GM18858 (cell line): ENCODE measurements around the gene DEPP1.
"Not testable (repeated sequence)": the region's sequence is repeated elsewhere in the genome, so short reads cannot be mapped to it uniquely, and the experiment has no call there.

Experiments
- ATAC-seq: cut with Tn5 transposase; IDR thresholded peaks from one replicate; pipeline ENCODE4 v1.9.1; 2021; ENCODE audit not compliant: unreplicated experiment

Gene DEPP1

GRCh38 chr10:44978570-44979280 lies at the start of gene DEPP1:
Gene DEPP1 (minus strand): TSS chr10:44978809. CDS start chr10:44978030, 779 bp downstream.
- ATAC-seq = no peak

DNA sequence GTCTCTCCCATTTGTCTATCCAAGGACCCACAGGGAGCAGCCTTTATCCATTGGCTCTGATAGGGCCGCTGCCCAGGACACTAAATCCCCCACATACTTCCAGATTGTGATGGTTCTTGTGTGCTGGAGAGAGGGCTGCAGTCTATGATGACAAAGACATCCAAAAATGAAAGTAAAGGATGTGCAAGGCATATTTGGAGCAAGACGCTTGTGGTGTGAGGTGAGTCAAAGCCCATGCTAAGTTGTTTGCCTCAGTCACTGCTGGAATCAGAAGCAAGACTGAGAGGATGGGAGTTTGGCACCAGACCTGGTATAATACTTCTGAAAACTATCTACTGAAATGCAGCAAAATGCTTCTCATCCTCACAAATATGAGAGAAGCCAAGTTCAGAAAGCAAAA lies 44.8 kb upstream of the DEPP1 start:
- ATAC-seq = no peak

DNA sequence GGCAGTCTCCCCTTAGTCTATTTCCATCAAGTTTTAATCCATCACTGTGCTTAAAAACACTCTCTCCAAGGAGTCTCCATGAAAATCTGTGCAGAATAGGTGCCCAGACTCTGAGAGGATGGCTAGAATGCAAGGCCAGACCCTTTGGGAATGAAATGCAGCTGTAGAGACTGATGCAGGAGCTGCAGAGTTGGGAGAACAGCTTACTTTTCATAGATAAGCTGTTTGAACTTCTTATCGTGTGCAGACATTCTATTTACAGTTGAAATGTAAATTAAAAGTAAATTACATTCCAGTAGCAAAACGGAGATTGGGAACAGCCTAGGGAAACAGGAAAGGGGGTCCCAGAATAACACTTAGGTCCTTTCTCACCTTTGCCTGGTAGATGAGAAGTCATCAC lies 37.0 kb upstream of the DEPP1 start:
- ATAC-seq = no peak

- not testable (repeated sequence) for ATAC-seq
Observed at GRCh38 chr10:45014557-45014956, 35.9 kb upstream of the DEPP1 start.

DNA sequence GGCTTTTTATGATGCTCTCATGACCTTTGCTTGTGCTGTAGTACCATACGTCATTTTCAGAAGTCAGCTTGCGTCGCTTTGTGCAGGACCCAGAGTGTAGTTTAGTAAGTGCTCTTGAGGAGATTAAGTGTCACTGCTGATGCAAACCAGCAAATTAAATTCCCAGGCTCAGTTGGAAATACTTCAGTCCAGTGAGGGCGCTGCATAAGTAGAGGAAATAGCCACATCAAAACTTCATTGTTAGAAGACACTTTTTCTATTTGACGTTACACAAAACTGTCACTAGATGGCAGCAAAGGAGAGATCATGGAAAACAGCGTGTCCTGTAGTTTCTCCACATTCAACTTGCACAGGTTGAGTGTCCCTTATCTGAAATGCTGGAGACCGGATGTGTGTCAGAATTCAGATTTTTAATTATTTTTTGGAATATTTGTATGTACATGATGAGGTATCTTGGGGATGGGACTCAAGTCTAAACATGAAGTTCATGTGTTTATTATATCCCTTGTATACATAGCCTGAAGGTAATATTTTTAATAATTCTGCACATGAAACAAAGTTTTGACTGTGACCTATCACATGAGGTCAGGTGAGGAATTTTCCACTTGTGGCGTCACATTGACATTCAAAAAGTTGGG lies 30.0 kb upstream of the DEPP1 start:
- peak; percentile 93 for ATAC-seq

- no peak for ATAC-seq
Observed at GRCh38 chr10:45006276-45007030, 27.8 kb upstream of the DEPP1 start.

DNA sequence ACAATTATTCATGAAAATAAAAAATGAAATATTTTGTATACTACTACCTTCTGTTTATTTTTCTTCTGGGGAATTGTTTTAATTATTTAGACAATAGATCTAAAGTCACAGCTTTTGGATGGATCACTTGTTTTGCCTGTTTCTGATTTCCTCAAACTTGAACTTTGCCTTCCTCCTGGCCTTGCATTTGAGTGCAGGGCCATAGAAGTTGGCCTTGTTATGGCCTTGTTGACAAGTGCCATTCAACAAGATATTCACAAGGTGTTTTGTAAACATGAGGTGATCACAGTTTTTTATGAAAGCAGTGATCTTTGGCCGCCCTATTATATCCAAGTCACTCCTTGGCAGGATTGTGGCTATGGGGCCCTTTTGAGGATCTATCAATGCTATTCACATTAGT lies 26.7 kb upstream of the DEPP1 start:
- no peak for ATAC-seq

DNA sequence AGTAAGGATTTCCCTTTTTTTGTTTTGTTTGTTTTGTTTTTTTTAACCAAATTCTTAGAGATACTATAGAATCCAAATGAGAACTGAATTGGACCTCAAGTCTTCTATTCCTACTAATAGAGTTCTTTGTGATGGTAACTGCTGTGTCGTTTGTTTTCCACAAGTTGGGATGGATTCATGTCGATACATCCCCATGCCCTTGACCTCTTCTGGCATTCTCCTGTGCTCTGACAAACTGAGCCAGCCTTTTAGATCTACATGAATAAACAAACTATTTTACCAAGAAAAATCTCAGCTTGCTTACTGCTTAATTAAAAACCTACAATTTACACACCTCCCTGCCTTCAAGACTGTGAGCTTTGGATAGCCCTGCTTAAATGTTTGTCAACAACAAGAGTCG lies 26.1 kb upstream of the DEPP1 start:
- ATAC-seq = no peak

DNA sequence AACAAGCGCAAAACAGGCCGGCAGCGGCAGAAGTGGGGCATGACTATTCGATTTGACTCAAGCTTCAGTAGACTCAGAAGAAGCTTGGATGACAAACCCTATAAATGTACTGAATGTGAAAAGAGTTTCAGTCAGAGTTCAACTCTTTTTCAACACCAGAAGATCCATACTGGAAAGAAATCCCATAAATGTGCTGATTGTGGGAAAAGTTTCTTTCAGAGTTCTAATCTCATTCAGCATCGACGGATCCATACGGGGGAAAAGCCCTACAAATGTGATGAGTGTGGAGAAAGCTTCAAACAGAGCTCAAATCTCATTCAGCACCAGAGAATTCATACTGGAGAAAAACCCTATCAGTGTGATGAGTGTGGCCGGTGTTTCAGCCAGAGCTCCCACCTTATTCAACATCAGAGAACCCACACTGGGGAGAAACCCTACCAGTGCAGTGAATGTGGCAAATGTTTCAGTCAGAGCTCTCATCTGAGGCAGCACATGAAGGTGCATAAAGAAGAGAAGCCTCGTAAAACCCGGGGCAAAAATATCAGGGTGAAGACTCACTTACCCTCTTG lies 24.9 kb upstream of the DEPP1 start:
- no peak for ATAC-seq

GRCh38 chr10:45001381-45002148 lies 23.0 kb upstream of the DEPP1 start:
- peak; percentile 70 for ATAC-seq

DNA sequence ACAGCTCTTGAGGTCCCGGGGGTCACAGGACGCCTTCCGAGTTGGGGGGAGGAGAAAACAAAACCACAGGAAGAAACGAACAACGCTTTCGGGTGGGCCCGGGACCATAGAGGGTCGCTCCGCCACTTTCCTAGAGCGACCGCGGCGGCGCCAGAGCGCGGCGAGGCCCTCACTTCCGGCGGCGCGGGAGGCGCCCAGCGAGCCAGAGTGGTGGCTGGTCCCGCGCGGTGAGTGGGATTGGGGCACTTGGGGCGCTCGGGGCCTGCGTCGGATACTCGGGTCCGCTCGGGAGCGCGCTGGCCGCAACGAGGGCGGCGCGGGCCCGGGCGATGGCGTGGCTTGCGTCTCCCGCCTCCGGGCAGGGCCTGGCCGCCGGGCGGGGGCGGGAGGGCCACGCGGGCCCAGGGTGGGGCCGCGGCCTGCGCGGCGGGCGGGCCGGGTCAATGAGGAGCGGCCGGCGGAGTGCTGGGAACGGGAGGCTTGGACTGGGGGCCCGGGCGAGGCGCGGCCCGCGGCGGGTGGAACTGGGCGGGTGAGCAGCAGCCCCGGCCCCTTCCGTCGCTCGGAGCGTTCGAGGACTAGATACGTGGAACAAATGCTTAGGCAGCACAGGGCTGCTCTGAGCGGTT lies 22.3 kb upstream of the DEPP1 start, which contains the start of gene ZNF22:
TSS of gene ZNF22 (plus strand) at position 172 of the 629 bp plus-strand sequence. CDS start 2,446 bp downstream, outside the sequence.
- ATAC-seq = peak; percentile 45

GRCh38 chr10:45000138-45000751 lies 21.6 kb upstream of the DEPP1 start:
- no peak for ATAC-seq

DNA sequence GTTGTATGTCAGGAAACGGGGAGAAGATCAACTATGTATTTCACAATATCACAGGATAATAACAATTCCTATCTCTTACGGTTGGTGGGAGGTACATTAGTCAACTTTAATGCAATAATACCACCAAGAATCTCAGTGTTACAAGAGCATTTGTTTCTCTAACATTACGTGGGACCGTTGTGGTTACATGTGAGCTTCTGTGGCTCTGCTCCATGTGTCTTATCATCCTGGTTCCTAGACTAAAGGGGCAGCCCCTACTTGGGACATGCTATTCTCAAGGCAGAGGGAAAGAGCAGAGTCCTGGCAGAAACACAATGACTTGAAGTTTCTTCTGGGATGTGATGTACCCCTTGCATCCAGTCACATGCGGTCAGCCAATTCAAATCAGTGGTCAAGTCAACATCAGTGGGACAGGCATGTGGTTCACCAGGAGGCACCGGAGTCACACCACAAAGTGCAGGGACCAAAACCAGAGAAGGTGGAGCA lies 19.6 kb upstream of the DEPP1 start:
- ATAC-seq = no peak

DNA sequence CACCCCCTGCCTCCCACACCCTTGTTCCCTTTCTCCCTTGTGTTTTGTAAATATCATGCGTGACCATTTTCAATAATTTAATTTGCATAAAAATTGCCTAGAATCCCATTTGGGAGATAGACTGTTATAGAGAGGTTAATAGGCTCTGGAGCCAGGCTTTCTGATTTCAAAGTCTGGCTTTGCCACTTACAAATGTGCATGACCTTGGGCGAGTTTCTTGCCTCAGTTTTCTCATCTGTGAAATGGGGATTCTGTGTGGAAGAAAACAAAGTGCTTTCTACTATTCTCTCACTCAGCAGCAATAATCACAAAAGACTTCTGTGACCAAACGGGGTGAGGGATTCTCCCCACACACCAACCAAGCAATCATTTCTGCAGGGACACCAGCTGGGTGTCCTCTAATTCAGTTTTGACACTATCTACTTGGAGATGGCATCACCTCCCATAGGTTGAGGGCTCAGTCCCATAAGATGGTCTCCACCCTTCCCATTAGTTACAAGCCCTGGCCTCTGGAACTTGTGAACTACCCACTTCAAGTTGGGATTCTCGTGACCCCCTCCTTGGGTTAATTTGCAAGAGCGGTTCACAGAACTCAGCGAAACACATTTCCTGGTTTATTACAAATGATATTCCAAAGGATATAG lies 18.6 kb upstream of the DEPP1 start:
- no peak for ATAC-seq

GRCh38 chr10:44995914-44996669 lies 17.5 kb upstream of the DEPP1 start:
- ATAC-seq = no peak

DNA sequence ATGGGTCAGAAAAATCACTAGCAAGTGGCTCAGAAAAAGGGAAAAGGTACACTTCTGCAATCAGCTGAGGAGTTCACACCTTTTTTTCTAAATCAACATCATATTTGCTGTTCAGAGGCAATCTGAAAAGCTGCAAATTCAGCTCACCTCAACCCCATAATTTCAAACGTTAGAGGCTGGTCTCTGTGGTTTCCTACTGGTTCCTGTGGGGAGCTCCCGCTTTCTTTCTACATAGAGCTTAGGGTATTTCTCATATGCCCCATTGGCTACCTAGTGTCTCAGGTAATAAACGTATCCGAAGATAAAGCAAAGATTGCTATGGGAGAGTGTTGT lies 16.9 kb upstream of the DEPP1 start:
- no peak for ATAC-seq

- no peak for ATAC-seq
Observed at GRCh38 chr10:44994752-44995530, 16.3 kb upstream of the DEPP1 start.
